Measurements from ENCODE around the gene UBE2E2.

The UBE2E2 gene

GRCh38 chr3:23633261-23633960 is 430.3 kb downstream of the UBE2E2 start:
- H3K27ac ChIP-seq (ENCODE audit: low read depth, low read length), result no peak overlapping the region
- no peaks in the 10 kb centered on the region for H3K9me3 ChIP-seq (ENCODE audit: control insufficient read depth, insufficient read depth, low read length)
- no peaks in the 10 kb centered on the region for H3K9me2 ChIP-seq (replicated peaks; ENCODE audit: control insufficient read depth, low read length)
- H3K36me3 ChIP-seq (ENCODE audit: control insufficient read depth, low read length), result no peaks in the 10 kb centered on the region
- no peak overlapping the region for H3K4me2 ChIP-seq (ENCODE audit: low read length)
- H3K4me3 ChIP-seq (ENCODE audit: low read length), result no peak overlapping the region
- no peaks in the 10 kb centered on the region for H4K20me1 ChIP-seq (ENCODE audit: control insufficient read depth, insufficient read depth, low read depth, low read length)
- TF ChIP-seq, protein P1, sequence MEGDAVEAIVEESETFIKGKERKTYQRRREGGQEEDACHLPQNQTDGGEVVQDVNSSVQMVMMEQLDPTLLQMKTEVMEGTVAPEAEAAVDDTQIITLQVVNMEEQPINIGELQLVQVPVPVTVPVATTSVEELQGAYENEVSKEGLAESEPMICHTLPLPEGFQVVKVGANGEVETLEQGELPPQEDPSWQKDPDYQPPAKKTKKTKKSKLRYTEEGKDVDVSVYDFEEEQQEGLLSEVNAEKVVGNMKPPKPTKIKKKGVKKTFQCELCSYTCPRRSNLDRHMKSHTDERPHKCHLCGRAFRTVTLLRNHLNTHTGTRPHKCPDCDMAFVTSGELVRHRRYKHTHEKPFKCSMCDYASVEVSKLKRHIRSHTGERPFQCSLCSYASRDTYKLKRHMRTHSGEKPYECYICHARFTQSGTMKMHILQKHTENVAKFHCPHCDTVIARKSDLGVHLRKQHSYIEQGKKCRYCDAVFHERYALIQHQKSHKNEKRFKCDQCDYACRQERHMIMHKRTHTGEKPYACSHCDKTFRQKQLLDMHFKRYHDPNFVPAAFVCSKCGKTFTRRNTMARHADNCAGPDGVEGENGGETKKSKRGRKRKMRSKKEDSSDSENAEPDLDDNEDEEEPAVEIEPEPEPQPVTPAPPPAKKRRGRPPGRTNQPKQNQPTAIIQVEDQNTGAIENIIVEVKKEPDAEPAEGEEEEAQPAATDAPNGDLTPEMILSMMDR (IDR thresholded peaks at IDR 0.05; ENCODE audit: low read depth, low read length, poor library complexity, severe bottlenecking), result no peak
- TF ChIP-seq EZH2phosphoT487 (IDR thresholded peaks at IDR 0.05; ENCODE audit: borderline replicate concordance, low read length), result no peak
- H3K27me3 ChIP-seq (ENCODE audit: control insufficient read depth, low read length), result no peaks in the 10 kb centered on the region
- no peaks in the 10 kb centered on the region for H3F3A ChIP-seq (ENCODE audit: control insufficient read depth, insufficient read depth)
- H3K79me2 ChIP-seq (ENCODE audit: control insufficient read depth, low read length), result no peaks in the 10 kb centered on the region
- no peaks in the 10 kb centered on the region for H3K4me1 ChIP-seq (ENCODE audit: control insufficient read depth, low read length)

GRCh38 chr3:23637339-23637738 is 434.2 kb downstream of the UBE2E2 start:
- Histone ChIP-seq H4K20me1 (ENCODE audit: control insufficient read depth, insufficient read depth, low read depth, low read length) (no peaks in the 10 kb centered on the region), H3K9me2 (replicated peaks; ENCODE audit: control insufficient read depth, low read length) (no peaks in the 10 kb centered on the region), H3K79me2 (ENCODE audit: control insufficient read depth, low read length) (no peaks in the 10 kb centered on the region), H3K36me3 (ENCODE audit: control insufficient read depth, low read length) (no peaks in the 10 kb centered on the region), H3K4me1 (ENCODE audit: control insufficient read depth, low read length) (peaks cover 5% of the 10 kb centered on the region), H3K4me2 (ENCODE audit: low read length) (no peak overlapping the region), H3K4me3 (ENCODE audit: low read length) (no peak overlapping the region), H3K27me3 (ENCODE audit: control insufficient read depth, low read length) (no peaks in the 10 kb centered on the region), H3F3A (ENCODE audit: control insufficient read depth, insufficient read depth) (no peaks in the 10 kb centered on the region), H3K9me3 (ENCODE audit: control insufficient read depth, insufficient read depth, low read length) (no peaks in the 10 kb centered on the region), H3K27ac (ENCODE audit: low read depth, low read length) (no peak overlapping the region)
- TF ChIP-seq, protein P1 (IDR thresholded peaks at IDR 0.05; ENCODE audit: low read depth, low read length, poor library complexity, severe bottlenecking), result no peak
- no peak for TF ChIP-seq EZH2phosphoT487 (IDR thresholded peaks at IDR 0.05; ENCODE audit: borderline replicate concordance, low read length)

DNA sequence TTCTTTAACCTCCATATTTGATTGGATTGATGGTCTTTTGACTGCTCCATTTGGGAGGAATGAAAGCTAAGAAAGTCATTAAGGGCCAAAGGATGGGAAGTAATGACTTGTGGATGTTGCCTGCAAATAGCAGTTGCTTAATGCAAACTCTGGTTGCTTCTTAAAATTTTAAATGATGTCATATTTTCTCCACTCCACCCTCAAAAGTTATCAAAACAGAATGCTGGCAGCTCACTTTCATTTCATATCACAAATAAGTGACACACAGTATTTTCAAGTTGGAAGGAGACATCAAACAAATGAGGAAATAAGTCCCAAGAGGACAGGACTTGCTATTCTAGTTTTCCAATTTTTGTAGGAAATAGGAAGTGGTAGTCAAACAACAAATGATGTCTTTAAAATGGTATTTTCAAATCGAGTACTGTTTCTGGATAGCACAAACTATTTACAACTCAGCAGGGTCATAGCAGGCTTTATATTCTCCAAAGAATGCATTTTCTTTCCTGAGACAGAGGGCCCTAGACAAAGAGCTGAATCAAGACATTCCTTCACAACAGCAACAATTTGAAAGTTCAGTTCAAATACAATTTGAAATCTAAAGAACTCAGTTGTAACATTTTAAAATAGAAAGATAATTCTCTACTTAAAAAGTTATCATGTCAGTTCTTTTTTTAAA is 437.5 kb downstream of the UBE2E2 start:
- Histone ChIP-seq H4K20me1 (ENCODE audit: control insufficient read depth, insufficient read depth, low read depth, low read length) (no peaks in the 10 kb centered on the region), H3K36me3 (ENCODE audit: control insufficient read depth, low read length) (no peaks in the 10 kb centered on the region), H3K4me1 (ENCODE audit: control insufficient read depth, low read length) (peaks cover 5% of the 10 kb centered on the region), H3K4me2 (ENCODE audit: low read length) (no peak overlapping the region), H3F3A (ENCODE audit: control insufficient read depth, insufficient read depth) (no peaks in the 10 kb centered on the region), H3K79me2 (ENCODE audit: control insufficient read depth, low read length) (no peaks in the 10 kb centered on the region), H3K4me3 (ENCODE audit: low read length) (no peak overlapping the region), H3K9me3 (ENCODE audit: control insufficient read depth, insufficient read depth, low read length) (no peaks in the 10 kb centered on the region), H3K27ac (ENCODE audit: low read depth, low read length) (no peak overlapping the region), H3K9me2 (replicated peaks; ENCODE audit: control insufficient read depth, low read length) (no peaks in the 10 kb centered on the region), H3K27me3 (ENCODE audit: control insufficient read depth, low read length) (no peaks in the 10 kb centered on the region)
- TF ChIP-seq EZH2phosphoT487 (IDR thresholded peaks at IDR 0.05; ENCODE audit: borderline replicate concordance, low read length), result no peak
- TF ChIP-seq, protein P1 (IDR thresholded peaks at IDR 0.05; ENCODE audit: low read depth, low read length, poor library complexity, severe bottlenecking), result no peak
